ENCODE results near the gene PRSS23.

GRCh38 chr11:86801364-86801763 lies 1.0 kb downstream of the PRSS23 start:
- TF ChIP-seq CTCF (IDR thresholded peaks at IDR 0.05; ENCODE audit: low read depth, low read length) (no peak), POLR2A (IDR thresholded peaks at IDR 0.05; ENCODE audit: extremely low read depth, insufficient read length) (no peak)
